ENCODE data around the gene PSMD5. TPM values are rescaled to one million over a fixed set of nuclear protein-coding genes. Genes with fewer than 3 reads are reported as not detected.
"Not testable (repeated sequence)": the region's sequence is repeated elsewhere in the genome, so short reads cannot be mapped to it uniquely, and the experiment has no call there.

The PSMD5 gene
- total RNA-seq, 3 donors from 2014 or later (not counting 1 experiment from before 2014, with no cell fraction given), result 24.6 to 41.2 (median 37.1) TPM

DNA sequence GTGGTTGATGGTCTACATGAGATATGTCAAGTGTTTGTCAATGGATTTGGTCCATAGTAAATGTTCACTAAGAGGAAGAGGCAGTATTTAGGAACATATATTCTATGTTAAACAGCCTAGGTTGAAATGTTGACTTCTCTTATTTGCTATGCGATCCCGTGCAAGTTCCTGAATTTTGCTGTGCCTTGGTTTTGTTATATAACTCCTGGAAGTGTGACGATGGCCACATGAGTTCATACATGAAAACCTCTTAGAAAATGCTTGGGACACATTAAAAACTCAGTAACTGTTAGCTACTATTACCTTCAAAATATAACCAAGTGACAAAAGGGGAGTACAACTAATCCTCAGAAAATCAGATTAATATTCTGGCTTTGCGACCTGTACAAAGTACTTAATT, 27.6 kb downstream of the PSMD5 start:
- H3K4me1 Mint-ChIP-seq, result no peaks in the 10 kb centered on the region
- H3K36me3 Mint-ChIP-seq, result peaks cover 29% of the 10 kb centered on the region
- no peaks in the 10 kb centered on the region for H3K9me3 ChIP-seq (ENCODE audit: control insufficient read depth, insufficient read depth, low read length)

DNA sequence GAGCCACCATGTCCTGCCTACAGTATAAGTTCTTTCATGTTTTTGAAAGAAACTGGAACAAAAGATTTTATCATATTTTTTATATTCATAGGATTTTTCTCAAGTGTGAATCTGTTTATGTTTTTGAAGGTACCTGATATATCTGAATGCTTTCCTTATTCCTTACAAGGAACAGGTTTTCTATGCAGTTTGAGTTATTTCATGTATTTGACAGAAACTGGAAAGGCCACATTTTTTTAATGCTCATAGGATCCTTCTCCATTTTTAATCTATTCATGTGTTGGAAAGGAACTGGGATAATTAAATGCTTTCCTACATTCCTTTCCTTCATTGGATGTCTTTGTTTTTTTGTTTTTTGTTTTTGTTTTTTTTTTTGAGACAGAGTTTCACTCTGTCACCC, 33.8 kb downstream of the PSMD5 start:
- no peak overlapping the region for H3K4me3 Mint-ChIP-seq
- peaks cover 58% of the 10 kb centered on the region for H3K36me3 Mint-ChIP-seq
- Histone ChIP-seq H3K36me3 (ENCODE audit: control insufficient read depth, insufficient read depth, low read length) (no peaks in the 10 kb centered on the region), H3K27me3 (ENCODE audit: control insufficient read depth, insufficient read depth, low read length) (no peaks in the 10 kb centered on the region), H3K4me3 (ENCODE audit: low read length) (no peak overlapping the region), H3K4me1 (ENCODE audit: control insufficient read depth, insufficient read depth, low read length) (no peaks in the 10 kb centered on the region), H3K9me3 (ENCODE audit: control insufficient read depth, insufficient read depth, low read length) (peaks cover 27% of the 10 kb centered on the region), H3K27ac (ENCODE audit: low read length) (no peak overlapping the region)
- peaks cover 15 to 23% of the 10 kb centered on the region in 2 donors for H3K9me3 Mint-ChIP-seq
- no peak for ATAC-seq
- intact Hi-C loops (cut with micrococcal nuclease), result no loop called here
- no peak for DNase-seq
- TF ChIP-seq, protein P1, sequence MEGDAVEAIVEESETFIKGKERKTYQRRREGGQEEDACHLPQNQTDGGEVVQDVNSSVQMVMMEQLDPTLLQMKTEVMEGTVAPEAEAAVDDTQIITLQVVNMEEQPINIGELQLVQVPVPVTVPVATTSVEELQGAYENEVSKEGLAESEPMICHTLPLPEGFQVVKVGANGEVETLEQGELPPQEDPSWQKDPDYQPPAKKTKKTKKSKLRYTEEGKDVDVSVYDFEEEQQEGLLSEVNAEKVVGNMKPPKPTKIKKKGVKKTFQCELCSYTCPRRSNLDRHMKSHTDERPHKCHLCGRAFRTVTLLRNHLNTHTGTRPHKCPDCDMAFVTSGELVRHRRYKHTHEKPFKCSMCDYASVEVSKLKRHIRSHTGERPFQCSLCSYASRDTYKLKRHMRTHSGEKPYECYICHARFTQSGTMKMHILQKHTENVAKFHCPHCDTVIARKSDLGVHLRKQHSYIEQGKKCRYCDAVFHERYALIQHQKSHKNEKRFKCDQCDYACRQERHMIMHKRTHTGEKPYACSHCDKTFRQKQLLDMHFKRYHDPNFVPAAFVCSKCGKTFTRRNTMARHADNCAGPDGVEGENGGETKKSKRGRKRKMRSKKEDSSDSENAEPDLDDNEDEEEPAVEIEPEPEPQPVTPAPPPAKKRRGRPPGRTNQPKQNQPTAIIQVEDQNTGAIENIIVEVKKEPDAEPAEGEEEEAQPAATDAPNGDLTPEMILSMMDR (IDR thresholded peaks at IDR 0.05), result no peak
- no peaks in the 10 kb centered on the region for H3K27me3 Mint-ChIP-seq (ENCODE audit: low read depth in 2 of 2)
- no peaks in the 10 kb centered on the region for H3K4me1 Mint-ChIP-seq
- H3K27ac Mint-ChIP-seq, result no peak overlapping the region

More for the DNA sequence above, 27.6 kb downstream of the PSMD5 start:
- TF ChIP-seq, protein P1 (IDR thresholded peaks at IDR 0.05), result no peak
- Mint-ChIP-seq H3K9me3 (no peaks in the 10 kb centered on the region), H3K27ac (no peak overlapping the region), H3K4me3 (no peak overlapping the region), H3K27me3 (ENCODE audit: low read depth in 2 of 2) (no peaks in the 10 kb centered on the region)
- Histone ChIP-seq H3K4me1 (ENCODE audit: control insufficient read depth, insufficient read depth, low read length) (no peaks in the 10 kb centered on the region), H3K27me3 (ENCODE audit: control insufficient read depth, insufficient read depth, low read length) (no peaks in the 10 kb centered on the region), H3K36me3 (ENCODE audit: control insufficient read depth, insufficient read depth, low read length) (peaks cover 30% of the 10 kb centered on the region), H3K27ac (ENCODE audit: low read length) (no peak overlapping the region), H3K4me3 (ENCODE audit: low read length) (no peak overlapping the region)
- ATAC-seq (no peak), DNase-seq (no peak)
- intact Hi-C loops (cut with micrococcal nuclease), result no loop called here
- 90% methylated on average over 4 of the region's 4 CpGs for WGBS (ENCODE audit: insufficient coverage)

DNA sequence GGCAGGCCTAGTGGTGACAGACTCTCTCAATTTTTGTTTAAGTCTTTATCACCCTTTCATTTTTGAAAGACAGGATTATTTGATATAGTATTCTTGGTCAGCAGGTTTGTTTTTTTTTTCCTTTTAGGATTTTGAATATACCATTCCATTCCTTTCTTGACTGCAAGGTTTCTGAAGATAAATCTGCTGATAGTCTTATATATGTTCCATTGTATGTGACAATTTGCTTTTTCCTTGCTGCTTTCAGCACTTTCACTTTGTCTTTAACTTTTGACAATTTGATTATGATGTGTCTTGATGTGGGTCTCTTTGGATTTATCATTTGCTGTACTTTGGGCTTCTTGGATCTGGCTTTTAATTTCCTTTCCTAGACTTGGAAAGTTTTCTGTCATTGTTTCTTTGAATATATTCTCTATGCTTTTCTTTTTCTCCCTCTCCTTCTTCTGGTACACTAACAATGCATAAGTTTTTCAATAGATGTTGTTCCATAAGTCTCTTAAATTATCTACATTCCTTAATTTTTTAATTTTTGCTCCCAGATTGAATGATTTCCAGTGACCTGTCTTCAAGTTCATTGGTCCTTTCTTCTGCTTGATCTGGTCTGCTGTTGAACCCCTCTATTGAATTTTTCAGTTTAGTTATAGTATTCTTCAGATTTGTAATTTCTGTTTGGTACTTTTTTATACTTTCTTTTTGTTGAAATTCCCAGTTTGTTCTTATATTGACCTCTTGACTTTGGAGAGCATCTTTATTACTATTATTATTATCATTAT, 34.9 kb downstream of the PSMD5 start:
- no peaks in the 10 kb centered on the region for H3K4me1 ChIP-seq (ENCODE audit: control insufficient read depth, insufficient read depth, low read length)
- TF ChIP-seq, protein P1 (IDR thresholded peaks at IDR 0.05), result no peak
- H3K4me3 ChIP-seq (ENCODE audit: low read length), result no peak overlapping the region
- no peaks in the 10 kb centered on the region for H3K27me3 ChIP-seq (ENCODE audit: control insufficient read depth, insufficient read depth, low read length)
- no peaks in the 10 kb centered on the region for H3K36me3 ChIP-seq (ENCODE audit: control insufficient read depth, insufficient read depth, low read length)
- Mint-ChIP-seq H3K4me3 (no peak overlapping the region), H3K4me1 (no peaks in the 10 kb centered on the region), H3K36me3 (peaks cover 58% of the 10 kb centered on the region), H3K27ac (no peak overlapping the region), H3K9me3 (peaks cover 15 to 23% of the 10 kb centered on the region in 2 donors), H3K27me3 (ENCODE audit: low read depth in 2 of 2) (no peaks in the 10 kb centered on the region)
- H3K27ac ChIP-seq (ENCODE audit: low read length), result no peak overlapping the region
- intact Hi-C loops (cut with micrococcal nuclease), result no loop called here
- DNase-seq (no peak), ATAC-seq (no peak)
- H3K9me3 ChIP-seq (ENCODE audit: control insufficient read depth, insufficient read depth, low read length), result peaks cover 27% of the 10 kb centered on the region

DNA sequence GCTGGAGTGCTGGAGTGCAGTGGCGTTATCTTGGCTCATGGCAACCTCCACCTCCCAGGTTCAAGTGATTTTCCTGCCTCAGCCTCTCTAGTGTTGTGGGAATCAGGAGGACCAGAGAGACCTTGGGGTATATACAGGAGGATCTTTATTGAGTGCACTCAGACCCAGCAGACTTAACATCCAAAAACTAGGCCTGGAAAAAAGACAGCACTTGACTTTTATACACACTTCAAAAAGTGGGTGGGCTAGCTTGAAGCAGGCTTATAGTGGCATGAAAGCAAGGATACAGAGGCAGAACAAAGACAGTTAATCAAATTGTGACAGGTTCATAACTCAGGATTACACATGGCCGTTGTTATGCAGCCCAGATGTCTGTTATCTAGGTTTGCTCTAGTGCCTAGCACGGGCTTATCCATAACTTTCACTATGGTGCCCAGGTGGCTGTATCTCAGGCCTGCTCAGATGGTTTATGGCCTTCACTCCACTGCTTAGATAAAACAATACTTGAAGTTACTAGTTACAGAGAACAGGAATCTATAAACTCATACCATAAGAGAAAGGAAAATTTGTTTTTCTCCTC, 37.8 kb downstream of the PSMD5 start:
- H3K36me3 Mint-ChIP-seq, result peaks cover 50% of the 10 kb centered on the region
- WGBS (ENCODE audit: insufficient coverage), result 89% methylated on average over 2 of the region's 3 CpGs
- H3K27me3 Mint-ChIP-seq (ENCODE audit: low read depth in 2 of 2); H3K4me1 Mint-ChIP-seq; H3K27ac Mint-ChIP-seq; H3K27ac ChIP-seq (ENCODE audit: low read length); DNase-seq; H3K4me1 ChIP-seq (ENCODE audit: control insufficient read depth, insufficient read depth, low read length); H3K36me3 ChIP-seq (ENCODE audit: control insufficient read depth, insufficient read depth, low read length); H3K27me3 ChIP-seq (ENCODE audit: control insufficient read depth, insufficient read depth, low read length); H3K4me3 Mint-ChIP-seq; H3K4me3 ChIP-seq (ENCODE audit: low read length); ATAC-seq; intact Hi-C loops (cut with micrococcal nuclease): not testable (repeated sequence)
- peaks cover 27% of the 10 kb centered on the region for H3K9me3 ChIP-seq (ENCODE audit: control insufficient read depth, insufficient read depth, low read length)
- peaks cover 15 to 23% of the 10 kb centered on the region in 2 donors for H3K9me3 Mint-ChIP-seq

Measured in natural killer cell (primary cell).